SH-SY5Y (cell line): ENCODE results near the gene ATG10.

Experiments used
- GATA2 ChIP-seq: IDR thresholded peaks from 2 replicates; pipeline ENCODE4 v1.6.1; 2011; ENCODE audit warnings: mild to moderate bottlenecking, low read depth, low read length
- GATA3 ChIP-seq: IDR thresholded peaks from 2 replicates; pipeline ENCODE4 v1.6.1; 2011; ENCODE audit warnings: low read depth, mild to moderate bottlenecking, low read length, moderate library complexity

DNA sequence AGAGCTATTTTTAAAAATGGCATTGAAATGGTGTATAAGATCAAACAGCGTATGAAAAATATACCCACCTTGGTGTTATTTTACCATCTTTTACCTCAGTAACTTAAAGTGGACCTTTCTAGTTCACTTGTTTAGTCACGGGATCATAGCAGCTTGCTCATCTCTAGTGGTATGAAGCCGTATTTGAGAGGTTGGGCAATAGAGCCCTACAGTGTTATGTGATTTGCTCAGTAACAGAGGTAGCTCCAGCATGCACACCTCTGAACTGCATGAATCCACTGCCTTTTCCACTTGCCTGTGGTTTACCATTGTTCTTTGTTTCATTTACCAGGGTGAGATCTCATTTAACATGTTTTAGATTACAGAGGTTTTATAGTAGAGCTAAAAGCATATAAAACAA lies 134.4 kb downstream of the ATG10 start:
- TF ChIP-seq GATA2: no peak
- no peak for TF ChIP-seq GATA3
